Lung (tissue), 12 donors: ENCODE data around the gene DNMBP. TPM values are rescaled to one million over a fixed set of nuclear protein-coding genes. Genes with fewer than 3 reads are reported as not detected.
"Not testable (repeated sequence)": the region's sequence is repeated elsewhere in the genome, so short reads cannot be mapped to it uniquely, and the experiment has no call there.

Source experiments
- ATAC-seq: fragments of 200-7000 bp; cut with Tn5 transposase; one replicate; pipeline ENCODE4 v1.9.1; 2020; ENCODE audit warnings: moderate number of reproducible peaks; ENCODE audit not compliant: insufficient read depth, low FRiP score
- DNase-seq, 3 donors: peaks; one replicate each; pipeline ENCODE4 v3.0.0-alpha.2; 2013 to 2017
- H3K27ac ChIP-seq, 2 donors: one replicate each; pipeline ENCODE4 v1.5.1; 2013; ENCODE audit warnings: mild to moderate bottlenecking in 2 of 2, moderate library complexity in 2 of 2, control low read depth in 1 of 2, inconsistent platforms in 1 of 2, low read depth in 1 of 2, low read length in 1 of 2
- H3K27me3 ChIP-seq, 3 donors: one replicate each; pipeline ENCODE4 v1.5.1; 2013; ENCODE audit warnings: low read length in 2 of 3; ENCODE audit not compliant: control insufficient read depth in 3 of 3, insufficient read depth in 3 of 3
- H3K36me3 ChIP-seq, 4 donors: one replicate each; pipeline ENCODE4 v1.5.1; 2013; ENCODE audit warnings: low read length in 4 of 4, mild to moderate bottlenecking in 1 of 4, moderate library complexity in 1 of 4; ENCODE audit not compliant: control insufficient read depth in 4 of 4, insufficient read depth in 4 of 4
- H3K4me1 ChIP-seq, 5 donors: one replicate each; pipeline ENCODE4 v1.5.1; 2013; ENCODE audit warnings: low read length in 5 of 5, mild to moderate bottlenecking in 2 of 5, moderate library complexity in 1 of 5; ENCODE audit not compliant: control insufficient read depth in 5 of 5, insufficient read depth in 5 of 5
- H3K4me3 ChIP-seq: one replicate; pipeline ENCODE4 v1.5.1; 2013; ENCODE audit warnings: mild to moderate bottlenecking, control low read depth, moderate library complexity
- H3K9ac ChIP-seq, 2 donors: one replicate each; pipeline ENCODE4 v1.5.1; 2013; ENCODE audit warnings: low read length in 2 of 2, control low read depth in 1 of 2; ENCODE audit not compliant: insufficient read depth in 1 of 2
- H3K9me3 ChIP-seq, 4 donors: one replicate each; pipeline ENCODE4 v1.5.1; 2013; ENCODE audit warnings: low read length in 3 of 4, mild to moderate bottlenecking in 1 of 4, moderate library complexity in 1 of 4; ENCODE audit not compliant: control insufficient read depth in 4 of 4, insufficient read depth in 3 of 4
- WGBS, 2 donors: extraction: QIAGEN DNeasy Blood & Tissue Kit; methylation state at CpG; one replicate each; pipeline ENCODE4 v1.1.7; 2013; 5-methylcytosine and 5-hydroxymethylcytosine counted together
- polyA plus RNA-seq, 2 donors: library from polyadenylated mRNA; stranded (reverse); fragments of 200-250 nt; gene quantifications; one replicate each; pipeline ENCODE4 v1.2.1, GENCODE V29; 2013
- total RNA-seq, 2 donors: library from RNA; depleted of rRNA in 1 of 2; stranded (reverse); fragments of >200 nt in 1 of 2; gene quantifications; one replicate each; pipeline ENCODE4 v1.2.1, GENCODE V29; 2014 to 2021
- TF ChIP-seq, protein P1 (sequence below): IDR thresholded peaks from 2 replicates; pipeline ENCODE4 v1.5.1; 2012; ENCODE audit warnings: mild to moderate bottlenecking; ENCODE audit errors: control extremely low read depth, extremely low read depth
- donor health status: control.
- donor health status: control.
- donor health status: Bipolar disorder and iron deficiency.
- donor health status: healthy.
- donor health status: DM: yes; HTN: yes; CAD: no.

The DNMBP gene
- total and polyA plus RNA-seq, 4 donors, result 6.5 to 31.0 (median 12.5) TPM

DNA sequence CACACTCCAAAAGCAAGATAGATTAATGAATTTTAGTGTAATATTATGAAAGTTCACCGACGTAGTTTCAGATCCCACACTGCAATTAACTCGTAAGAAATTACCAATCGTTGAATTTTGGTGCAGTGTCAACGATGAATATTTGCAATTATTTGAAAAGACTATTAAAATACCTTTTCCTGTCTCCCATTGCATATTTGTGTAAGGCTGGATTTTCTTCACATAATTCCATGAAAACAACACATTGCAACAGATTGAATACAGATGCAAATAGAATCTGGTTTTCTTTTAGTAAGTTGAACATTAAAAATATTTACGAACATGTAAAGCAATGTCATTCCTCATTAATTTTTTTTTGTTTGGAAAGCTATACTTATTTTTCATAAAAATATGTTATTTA, 50.9 kb downstream of the DNMBP start:
- H3K9me3 ChIP-seq, result no peaks in the 10 kb centered on the region
- H3K27ac ChIP-seq, result no peak overlapping the region
- no peak overlapping the region for H3K4me3 ChIP-seq
- no peaks in the 10 kb centered on the region for H3K27me3 ChIP-seq
- H3K9ac ChIP-seq, result no peak overlapping the region
- 87 to 89% methylated on average over 6 of the region's 6 CpGs for WGBS, 2 donors
- TF ChIP-seq, protein P1, sequence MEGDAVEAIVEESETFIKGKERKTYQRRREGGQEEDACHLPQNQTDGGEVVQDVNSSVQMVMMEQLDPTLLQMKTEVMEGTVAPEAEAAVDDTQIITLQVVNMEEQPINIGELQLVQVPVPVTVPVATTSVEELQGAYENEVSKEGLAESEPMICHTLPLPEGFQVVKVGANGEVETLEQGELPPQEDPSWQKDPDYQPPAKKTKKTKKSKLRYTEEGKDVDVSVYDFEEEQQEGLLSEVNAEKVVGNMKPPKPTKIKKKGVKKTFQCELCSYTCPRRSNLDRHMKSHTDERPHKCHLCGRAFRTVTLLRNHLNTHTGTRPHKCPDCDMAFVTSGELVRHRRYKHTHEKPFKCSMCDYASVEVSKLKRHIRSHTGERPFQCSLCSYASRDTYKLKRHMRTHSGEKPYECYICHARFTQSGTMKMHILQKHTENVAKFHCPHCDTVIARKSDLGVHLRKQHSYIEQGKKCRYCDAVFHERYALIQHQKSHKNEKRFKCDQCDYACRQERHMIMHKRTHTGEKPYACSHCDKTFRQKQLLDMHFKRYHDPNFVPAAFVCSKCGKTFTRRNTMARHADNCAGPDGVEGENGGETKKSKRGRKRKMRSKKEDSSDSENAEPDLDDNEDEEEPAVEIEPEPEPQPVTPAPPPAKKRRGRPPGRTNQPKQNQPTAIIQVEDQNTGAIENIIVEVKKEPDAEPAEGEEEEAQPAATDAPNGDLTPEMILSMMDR, result no peak
- ATAC-seq (no peak), DNase-seq (peak in 1 of 3 donors; percentile 39)
- H3K4me1 ChIP-seq, result peaks cover 0 to 17% (median 0%) of the 10 kb centered on the region in 5 donors
- peaks cover 9 to 16% (median 14%) of the 10 kb centered on the region in 4 donors for H3K36me3 ChIP-seq

DNA sequence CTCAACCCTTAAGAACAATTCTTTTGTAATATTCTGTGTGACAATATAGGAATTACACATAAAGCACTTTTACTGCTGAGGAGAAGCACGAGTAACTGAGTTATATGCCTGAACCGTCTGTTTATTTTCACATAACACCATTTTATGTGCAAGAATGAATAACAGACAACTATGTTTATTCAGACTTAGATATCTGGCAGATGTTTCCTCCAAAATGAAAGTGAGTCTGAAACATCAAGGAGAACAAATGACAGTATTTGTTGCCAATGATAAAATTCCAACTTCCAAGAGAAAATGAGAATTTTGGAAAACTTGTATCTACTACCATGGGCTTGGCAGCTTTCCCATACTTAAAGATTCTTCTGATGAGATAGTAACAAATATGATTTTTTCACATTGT, 51.4 kb downstream of the DNMBP start:
- Histone ChIP-seq H3K4me1 (peaks cover 0 to 17% (median 0%) of the 10 kb centered on the region in 5 donors), H3K9ac (no peak overlapping the region), H3K9me3 (no peaks in the 10 kb centered on the region), H3K27me3 (no peaks in the 10 kb centered on the region), H3K4me3 (no peak overlapping the region), H3K36me3 (peaks cover 9 to 19% (median 15%) of the 10 kb centered on the region in 4 donors), H3K27ac (no peak overlapping the region)
- WGBS, 2 donors, result 48 to 62% methylated on average over 2 of the region's 2 CpGs
- DNase-seq (peak in 2 of 3 donors; percentile 96 to 98), ATAC-seq (no peak)
- TF ChIP-seq, protein P1, result no peak

DNA sequence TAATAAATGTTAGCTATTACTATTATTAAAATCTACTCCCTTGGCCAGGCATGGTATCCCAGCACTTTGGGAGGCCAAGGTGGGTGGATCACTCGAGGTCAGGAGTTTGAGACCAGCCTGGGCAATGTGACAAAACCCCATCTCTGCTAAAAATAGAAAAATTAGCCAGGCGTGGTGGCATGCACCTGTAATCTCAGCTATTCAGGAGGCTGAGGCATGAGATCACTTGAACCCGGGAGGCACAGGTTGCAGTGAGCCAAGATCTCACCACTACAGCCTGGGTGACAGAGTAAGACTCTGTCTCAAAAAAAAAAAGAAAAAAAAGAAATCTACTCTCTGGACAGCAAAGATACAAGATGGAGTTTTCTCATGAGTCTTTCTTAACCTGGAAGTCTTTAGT, 56.2 kb downstream of the DNMBP start:
- ATAC-seq, H3K4me3 ChIP-seq, H3K27me3 ChIP-seq, H3K27ac ChIP-seq, H3K9me3 ChIP-seq, DNase-seq, H3K9ac ChIP-seq: not testable (repeated sequence)
- peaks cover 11 to 32% (median 22%) of the 10 kb centered on the region in 4 donors for H3K36me3 ChIP-seq
- WGBS, 2 donors, result 88 to 93% methylated on average over 3 of the region's 3 CpGs
- peaks cover 0 to 10% (median 0%) of the 10 kb centered on the region in 5 donors for H3K4me1 ChIP-seq

DNA sequence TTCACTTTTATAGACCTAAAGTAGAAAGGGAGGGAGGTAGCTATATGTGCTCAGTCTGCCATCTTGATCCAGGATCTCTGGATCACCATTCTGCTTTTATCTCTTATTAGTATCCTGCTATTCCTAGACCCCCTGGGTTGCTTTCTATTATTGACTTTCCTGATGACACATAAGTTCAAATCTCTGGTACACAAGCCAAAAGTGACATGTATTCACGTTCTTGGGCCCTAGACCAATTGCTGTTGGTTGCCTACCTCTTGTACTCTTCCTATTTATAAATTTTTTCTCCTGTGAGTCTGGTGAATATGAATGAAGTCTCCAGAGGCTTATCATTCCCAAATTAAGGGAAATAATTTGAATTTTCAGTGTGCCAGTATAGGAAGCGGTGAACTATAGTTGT, 56.9 kb downstream of the DNMBP start:
- peaks cover 0 to 3% (median under 1%) of the 10 kb centered on the region in 4 donors for H3K9me3 ChIP-seq
- H3K27me3 ChIP-seq, result no peaks in the 10 kb centered on the region
- 93 to 97% methylated on average over 2 of the region's 2 CpGs for WGBS, 2 donors
- H3K9ac ChIP-seq, result no peak overlapping the region
- peaks cover 11 to 32% (median 22%) of the 10 kb centered on the region in 4 donors for H3K36me3 ChIP-seq
- peaks cover 0 to 3% (median 0%) of the 10 kb centered on the region in 5 donors for H3K4me1 ChIP-seq
- DNase-seq (no peak), ATAC-seq (no peak)
- TF ChIP-seq, protein P1, result no peak
- H3K27ac ChIP-seq, result no peak overlapping the region
- H3K4me3 ChIP-seq, result no peak overlapping the region

DNA sequence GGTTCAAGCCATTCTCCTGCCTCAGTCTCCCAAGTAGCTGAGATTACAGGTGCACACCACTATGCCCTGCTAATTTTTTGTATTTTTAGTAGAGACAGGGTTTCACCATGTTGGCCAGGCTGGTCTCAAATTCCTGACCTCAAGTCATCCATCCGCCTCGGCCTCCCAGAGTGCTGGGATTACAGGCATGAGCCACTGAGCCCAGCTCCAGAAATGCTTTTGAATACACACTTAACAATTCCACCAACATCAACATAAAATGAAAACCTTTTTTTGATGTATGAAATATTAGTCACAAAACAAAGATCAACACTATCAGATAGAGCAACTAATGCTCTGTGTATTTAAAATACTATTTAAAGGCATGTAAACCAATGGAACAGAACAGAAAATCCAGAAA, 63.7 kb downstream of the DNMBP start:
- DNase-seq, H3K4me3 ChIP-seq, H3K9ac ChIP-seq, ATAC-seq, H3K9me3 ChIP-seq, H3K27ac ChIP-seq, H3K27me3 ChIP-seq, H3K36me3 ChIP-seq: not testable (repeated sequence)
- peaks cover 0 to 23% (median 8%) of the 10 kb centered on the region in 5 donors for H3K4me1 ChIP-seq
- 90 to 95% methylated on average over 2 of the region's 2 CpGs for WGBS, 2 donors
